Measurements from ENCODE around the gene TRIM36.

Gene TRIM36

DNA sequence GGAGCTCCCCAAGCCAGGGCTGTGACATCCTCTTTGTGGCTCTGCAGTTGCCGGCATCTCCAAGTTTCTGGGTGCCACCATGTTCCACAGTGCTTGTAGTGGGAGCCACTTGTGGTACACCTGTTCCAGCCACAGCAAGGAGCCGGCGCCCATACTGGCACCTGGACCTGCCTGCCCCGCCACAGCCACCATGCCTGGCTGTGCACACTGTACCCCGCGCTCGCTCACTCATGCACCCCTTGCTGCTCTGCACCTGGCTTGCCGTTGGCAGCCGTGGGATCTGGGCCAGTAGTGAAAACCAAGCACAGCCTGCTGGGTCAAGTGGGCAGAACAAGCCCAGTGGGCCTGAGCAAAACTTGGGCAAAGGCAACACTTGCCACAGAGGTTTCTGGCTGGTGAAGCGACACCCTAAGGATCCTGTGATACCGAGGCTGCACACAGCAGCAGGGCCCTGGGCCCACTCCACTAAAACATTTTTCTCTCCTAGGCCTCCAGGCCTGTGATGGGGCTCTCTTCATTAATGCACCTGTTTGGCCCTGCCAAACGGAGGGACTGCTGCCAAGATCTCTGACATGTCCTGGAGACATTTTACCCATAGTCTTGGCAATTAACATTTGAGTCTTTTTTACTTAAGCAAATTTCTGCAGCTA is 2.8 kb downstream of the TRIM36 start:
- no peak for DNase-seq (ENCODE audit: low spot score)

DNA sequence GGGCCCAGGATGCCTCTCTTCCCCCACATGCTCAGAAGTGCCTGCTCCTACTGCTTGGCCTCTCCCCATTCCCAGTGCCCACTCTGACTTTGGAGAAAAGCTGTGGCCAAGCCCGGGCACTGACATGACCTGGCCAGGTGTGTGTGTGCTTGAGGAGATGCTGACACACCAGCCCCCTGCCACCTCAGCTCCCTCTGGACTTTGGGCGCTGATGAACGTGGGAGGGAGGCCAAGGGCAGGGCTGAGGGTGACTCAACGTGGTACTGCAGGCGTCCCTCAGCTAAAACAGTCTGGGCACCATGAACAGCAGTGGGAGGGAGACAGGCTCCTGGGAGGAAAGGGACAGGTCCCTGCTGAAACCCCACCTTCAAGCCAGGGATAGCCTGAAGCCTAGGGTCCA is 3.9 kb downstream of the TRIM36 start:
- DNase-seq (ENCODE audit: low spot score) = no peak

DNA sequence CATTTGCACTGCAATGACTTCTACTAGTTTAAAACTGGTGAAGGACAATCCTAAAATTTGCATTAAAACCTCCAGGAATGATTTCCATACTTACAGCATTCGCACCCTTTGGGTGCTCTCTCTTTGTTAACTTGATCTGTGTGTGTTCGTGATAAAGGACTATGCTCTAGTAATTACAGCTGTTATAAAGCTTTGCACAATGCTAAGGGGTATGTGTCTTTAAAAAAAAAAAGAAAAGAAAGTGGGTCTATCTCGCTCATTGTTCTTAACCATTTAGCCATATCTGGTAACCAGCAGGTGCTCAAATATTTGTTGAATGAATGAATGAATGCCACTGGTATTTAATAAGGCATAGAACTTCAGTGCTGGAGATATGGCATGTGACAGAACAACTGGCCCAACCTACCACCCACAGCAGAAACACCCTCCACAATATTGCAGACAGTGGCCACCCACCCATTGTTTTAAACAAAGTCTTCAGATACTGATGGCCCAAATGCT is 8.7 kb downstream of the TRIM36 start:
- DNase-seq (ENCODE audit: low spot score) = no peak

DNA sequence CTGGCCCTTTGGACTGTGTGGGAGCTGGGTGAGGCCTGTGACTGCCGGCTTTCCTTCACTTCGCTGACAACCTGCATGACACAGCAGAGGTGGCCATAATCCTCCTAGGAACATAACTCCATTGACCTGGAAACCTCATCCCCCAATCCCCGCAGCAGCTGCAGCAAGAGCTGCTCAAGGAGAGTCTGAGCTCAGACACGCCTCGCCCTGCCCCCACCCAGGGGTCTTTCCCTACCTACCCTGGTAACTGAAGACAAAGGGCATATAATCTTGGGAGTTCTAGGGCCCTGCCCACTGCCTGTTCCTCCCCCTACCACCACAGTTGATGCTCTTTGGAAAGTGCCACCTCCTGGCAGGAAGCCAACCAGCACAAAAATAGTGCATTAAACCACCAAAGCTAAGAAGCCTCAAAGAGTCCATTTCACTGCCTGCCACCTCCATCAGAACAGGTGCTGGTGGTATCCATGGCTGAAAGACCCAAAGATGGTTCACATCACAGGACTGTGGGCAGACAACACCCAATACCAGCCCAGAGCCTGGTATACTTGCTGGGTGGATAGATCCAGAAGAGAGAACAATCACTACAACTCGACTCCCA is 18.4 kb downstream of the TRIM36 start:
- no peak for DNase-seq (ENCODE audit: low spot score)

DNA sequence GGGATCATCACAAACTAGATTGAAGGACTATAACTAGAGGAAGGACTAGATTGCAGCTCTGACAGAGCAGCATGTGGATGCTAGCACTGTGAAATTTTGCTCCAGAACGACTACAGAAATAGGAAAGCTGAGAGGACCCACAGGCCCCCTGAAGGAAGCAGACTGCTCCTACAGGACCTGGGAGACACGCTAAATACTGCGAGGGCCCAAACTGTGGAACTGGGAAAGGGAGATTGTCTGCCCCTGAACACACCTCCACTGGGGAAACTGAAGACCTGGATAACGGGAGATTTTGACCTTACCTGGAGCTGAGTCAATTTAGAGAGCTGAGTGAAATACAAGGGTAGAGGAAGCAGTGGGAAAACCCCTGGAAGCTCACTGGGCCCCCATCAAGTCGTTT is 19.2 kb downstream of the TRIM36 start:
- no peak for DNase-seq (ENCODE audit: low spot score)

DNA sequence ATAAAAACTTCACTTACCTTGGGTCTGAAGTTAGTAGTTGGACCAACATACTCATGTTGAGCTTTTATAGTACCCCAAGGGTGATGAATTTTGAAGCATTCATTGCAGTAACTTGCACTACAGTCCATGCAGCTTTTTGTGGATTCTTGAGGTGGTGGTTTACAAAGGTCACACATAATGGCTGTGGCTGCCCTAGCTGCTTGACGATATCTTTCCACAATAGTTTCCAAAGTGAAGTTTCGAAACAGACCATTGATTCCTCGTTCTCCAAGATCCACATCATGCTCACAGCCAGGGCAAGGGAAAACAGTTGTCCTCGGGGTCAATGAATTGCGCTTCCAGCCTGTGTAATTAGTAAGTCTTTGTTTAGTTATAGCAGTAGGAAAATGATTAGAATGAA is 22.7 kb downstream of the TRIM36 start:
- no peak for DNase-seq (ENCODE audit: low spot score)

DNA sequence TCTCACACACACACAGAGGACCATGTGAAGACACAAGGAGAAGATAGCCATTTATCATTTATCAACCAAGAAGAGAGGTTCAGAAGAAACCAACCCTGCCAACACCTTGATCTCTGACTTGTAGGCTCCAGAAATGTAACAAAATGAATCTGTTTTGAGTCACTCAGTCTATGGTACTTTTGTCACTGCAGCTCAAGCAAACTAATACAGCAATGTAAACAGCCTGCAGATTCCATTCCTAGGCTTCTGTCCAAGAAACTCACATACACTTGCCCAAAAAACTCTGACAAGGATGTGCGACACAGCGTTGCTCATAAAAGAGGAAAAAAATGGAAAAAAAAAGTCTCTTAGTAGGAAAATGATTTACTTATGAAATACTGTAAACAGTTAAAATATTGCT is 33.4 kb downstream of the TRIM36 start:
- no peak for DNase-seq (ENCODE audit: low spot score)

DNA sequence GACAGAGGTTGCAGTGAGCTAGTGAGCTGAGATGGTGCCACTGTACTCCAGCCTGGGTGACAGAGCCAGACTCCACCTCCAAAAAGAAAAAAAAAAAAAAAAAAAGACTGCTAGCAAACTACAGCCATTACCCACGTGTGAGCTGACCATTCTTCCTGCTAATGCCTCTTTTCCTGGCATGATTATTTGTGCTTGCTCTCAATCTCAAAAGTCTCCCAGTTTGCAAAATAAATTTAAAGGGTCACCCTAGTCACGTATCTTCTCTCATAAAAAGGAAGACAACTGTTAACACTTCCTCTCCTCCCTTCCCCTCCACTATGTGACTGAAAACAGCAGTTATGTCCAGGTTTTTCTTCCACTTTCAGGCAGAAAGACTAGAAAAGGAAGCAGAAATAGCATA is 37.2 kb downstream of the TRIM36 start:
- no peak for DNase-seq (ENCODE audit: low spot score)

DNA sequence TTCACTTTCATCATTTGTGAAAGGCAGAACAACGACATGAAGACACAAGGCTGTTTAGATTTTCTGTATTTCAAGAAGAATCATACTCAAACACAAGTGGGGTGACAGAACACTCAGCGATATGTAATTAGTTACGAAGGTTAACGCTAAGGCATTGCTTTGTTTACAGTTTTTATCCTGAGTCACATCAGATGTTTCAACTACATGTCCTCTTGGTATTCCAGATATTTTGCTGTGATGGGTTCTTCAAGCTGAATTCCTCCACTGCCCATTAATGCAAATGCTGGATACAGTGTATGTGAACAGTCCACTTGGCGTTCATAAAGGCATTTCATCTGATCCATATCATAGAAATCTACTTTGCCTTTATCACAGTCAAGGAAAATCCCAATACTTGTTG is 43.4 kb downstream of the TRIM36 start:
- no peak for DNase-seq (ENCODE audit: low spot score)

DNA sequence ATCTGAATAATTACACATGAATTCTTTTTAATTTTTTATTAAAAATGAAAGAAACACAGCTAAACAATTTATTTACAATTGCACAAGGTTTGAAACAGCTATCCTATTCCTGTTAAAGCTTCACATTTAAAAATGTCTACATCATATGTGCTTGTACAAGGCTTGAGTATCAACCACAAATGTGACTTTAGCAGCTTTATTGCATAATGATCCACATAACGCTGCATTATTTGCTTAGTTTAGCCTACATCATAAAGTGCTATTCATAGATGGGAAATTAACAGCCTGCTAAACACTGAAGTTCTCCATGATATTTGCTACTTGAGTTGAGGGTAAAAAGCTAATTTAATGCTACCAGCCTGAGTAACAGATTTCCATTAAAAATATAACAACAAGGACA is 45.0 kb downstream of the TRIM36 start:
- DNase-seq (ENCODE audit: low spot score) = no peak

DNA sequence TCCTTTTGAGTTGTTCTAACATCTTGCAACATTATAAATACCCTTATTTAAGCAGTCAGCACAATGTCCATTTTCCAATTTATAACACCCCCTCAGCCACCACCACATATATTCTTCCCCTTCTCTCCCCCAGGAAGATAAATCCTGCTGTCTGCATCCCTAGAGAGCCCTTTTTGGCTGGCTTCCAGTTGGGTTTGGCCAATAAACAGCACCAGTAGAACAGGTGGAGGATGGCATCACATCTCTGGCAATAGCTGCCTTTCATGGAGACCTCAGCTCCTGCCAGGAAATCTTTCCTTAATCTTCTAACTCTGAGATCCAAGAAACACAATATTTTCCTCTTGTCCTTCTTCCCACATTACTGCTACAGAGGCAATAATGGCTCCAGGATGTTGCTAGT is 53.7 kb downstream of the TRIM36 start:
- no peak for DNase-seq (ENCODE audit: low spot score)

DNA sequence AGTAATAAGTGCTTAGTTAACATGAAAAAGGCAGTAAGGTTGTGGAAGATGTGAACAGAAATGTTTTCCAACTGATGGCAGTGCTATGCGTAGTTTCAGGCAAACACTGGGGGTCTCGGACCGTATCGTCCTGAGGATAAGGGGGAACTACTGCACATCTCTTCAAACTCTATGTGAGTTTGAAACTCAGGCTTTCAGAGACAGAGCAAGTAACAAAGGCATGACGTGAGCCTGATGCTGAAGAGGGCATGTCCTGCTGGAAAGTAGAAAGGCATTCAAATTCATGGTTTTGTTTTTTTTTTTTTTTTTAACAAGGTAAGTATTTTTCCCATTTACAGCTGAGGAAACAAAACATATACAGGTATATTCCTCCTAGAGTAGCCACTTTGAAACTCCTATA is 59.9 kb downstream of the TRIM36 start:
- DNase-seq (ENCODE audit: low spot score) = no peak

DNA sequence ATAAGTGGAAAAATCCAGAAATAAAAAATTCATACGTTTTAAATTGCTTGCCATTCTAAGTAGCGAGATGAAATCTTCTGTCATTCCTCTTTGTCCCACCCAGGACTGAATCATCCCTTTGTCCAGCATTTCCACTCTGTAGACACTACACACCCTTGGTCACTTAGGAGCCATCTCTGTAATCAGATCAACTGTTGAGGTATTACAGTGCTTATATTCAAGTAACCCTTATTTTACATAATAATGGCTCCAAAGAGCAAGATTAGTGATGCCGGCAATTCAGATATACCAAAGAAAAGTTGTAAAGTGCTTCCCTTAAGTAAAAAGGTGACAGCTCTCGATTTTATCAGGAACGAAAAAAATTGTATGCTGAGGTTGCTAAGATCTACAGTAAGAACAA is 60.4 kb downstream of the TRIM36 start:
- no peak for DNase-seq (ENCODE audit: low spot score)

DNA sequence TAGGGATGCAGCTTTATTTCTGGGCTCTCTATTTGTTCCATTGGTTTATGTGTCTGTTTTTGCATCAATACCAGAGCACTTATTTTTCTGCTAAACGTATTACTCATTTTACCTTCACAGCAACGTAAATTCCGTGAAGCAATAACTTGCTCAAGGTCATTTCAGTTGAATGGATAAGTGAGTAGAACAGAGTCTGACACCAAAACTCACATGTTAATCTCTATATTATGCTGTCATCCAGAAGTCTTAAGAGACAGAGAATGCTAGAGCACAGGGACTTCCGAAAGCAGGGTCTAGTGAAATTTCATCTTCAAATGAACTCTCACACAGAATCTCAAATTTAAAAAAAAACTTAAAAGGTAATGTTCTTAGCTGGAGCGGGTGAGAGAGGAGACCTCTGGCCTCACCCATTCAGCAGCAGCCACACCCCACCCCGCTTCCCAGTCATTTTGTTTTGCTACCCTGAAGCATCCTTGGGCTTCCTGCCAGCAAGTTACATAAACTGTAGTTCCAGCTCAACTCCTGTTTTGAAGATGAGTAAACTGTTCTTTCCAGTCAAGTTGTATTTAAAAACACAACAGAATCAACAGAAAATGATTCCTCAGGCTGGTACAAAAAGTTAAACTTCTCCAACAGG is 69.3 kb downstream of the TRIM36 start:
- no peak for DNase-seq (ENCODE audit: low spot score)

DNA sequence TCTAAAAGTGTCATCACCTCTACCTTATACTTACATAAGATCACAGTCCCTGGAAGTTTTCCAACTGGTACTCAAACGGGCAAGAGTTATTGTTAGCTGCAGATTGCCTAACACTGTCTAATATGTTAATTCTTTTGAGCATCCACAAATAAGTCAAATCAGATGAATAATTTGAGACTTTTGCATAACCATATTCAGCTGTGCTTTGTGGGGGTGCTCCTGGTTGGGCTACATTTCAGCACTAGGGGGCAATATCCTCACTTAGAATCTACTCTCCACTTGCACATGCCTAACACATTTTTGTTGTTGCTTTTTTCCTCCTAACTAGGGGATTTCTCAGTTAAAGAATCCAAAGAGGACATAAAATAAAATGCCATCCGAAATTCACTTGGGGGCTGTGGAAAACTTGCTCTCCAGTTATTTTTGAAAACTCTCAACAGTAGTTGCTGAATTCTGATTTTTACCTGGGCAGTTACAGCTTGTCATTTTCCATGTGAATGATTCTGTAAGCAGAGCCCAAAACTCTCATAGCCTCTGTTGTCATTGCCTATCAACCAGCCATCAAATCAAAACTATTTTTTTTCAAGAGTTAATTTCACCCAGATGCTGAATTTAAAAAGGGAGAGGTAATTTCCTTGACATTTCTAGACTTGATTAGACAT is 71.5 kb downstream of the TRIM36 start:
- peak; percentile 81 for DNase-seq (ENCODE audit: low spot score)

DNA sequence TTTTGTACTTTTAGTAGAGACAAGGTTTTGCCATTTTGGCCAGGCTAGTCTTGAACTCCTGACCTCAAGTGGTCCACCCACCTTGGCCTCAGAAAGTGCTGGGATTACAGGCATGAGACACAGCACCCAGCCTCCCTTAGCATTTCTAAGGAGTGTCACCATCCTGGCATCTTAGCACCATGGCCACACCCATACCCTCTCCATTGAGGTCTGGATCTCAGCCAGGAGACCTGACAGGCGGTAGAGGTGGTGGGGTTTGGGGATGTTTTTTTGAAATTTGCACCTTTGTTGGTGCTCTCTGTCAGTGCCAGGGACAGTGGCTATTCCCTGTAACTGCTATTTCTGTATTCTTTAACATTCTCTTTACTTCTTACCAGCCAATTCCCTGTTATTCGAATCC is 72.5 kb downstream of the TRIM36 start:
- no peak for DNase-seq (ENCODE audit: low spot score)

DNA sequence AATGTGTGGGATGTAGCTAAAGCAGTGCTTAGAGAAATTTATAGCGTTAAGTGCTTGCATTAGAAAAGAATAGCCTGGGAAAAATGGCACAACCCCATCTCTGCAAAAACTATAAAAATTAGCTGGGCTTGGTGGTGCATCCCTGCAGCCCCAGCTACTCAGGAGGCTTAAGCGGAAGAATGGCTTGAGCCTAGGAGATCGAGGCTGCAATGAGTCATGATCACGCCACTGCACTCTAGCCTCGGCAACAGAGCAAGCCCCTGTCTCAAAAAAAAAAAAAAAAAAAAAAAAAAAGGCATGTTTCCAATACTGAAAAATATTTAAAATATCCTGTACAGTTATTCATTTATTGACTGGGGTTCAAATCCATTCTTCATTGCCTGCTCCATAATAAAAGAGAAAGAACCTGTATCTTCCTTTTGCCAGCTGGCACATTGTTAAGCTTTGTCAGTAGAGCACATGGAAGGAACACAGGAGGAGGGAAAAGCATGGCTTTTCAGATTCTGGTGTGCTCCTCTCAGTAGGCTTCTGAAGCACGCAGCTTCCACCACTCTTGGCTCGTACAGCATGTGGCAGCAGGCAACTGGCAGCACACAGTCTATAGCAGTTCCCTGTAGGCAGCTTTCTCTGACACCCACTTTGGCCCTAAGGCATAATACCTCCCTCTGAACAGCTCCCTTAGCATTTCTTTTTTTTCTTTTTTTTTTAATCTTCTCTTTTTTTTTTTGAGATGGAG is 73.5 kb downstream of the TRIM36 start:
- peak; percentile 9 for DNase-seq (ENCODE audit: low spot score)

DNA sequence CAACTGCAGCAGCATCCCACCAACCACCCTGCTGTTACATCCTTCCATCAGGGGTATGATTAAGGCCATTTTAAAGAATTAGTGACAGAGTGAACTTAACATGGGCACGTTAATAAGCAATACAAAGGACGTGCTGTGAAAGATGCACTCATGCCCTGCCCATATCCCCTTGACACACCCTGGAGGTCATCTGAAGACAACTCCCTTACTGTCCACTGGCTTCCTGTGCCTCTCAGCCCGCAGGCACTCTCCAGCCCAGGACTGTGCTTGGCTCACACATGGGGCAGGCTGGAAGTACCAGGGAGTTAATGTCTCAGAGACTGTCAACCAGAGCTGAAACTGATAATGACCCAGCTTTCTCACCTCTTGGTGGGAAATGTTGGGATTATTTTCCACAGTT is 81.8 kb downstream of the TRIM36 start:
- DNase-seq (ENCODE audit: low spot score) = no peak

DNA sequence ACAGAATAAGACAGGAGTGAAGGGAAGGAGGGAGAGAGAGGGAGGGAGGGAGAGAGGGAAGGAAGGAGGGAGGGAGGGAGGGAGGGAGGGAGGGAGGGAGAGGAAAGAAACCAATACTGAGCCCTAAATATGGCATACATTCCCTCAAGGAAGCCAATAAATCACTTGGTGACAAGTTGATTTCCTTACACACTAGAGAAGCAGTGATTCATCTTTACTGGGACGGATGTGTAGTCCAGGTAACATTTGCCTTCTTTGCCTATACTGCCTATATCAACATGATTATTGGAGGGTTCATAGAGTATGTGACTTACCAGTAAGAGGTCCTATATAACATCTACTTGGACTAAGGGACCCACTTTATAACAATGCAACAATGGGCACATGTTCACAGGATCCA is 83.2 kb downstream of the TRIM36 start:
- DNase-seq (ENCODE audit: low spot score) = no peak

DNA sequence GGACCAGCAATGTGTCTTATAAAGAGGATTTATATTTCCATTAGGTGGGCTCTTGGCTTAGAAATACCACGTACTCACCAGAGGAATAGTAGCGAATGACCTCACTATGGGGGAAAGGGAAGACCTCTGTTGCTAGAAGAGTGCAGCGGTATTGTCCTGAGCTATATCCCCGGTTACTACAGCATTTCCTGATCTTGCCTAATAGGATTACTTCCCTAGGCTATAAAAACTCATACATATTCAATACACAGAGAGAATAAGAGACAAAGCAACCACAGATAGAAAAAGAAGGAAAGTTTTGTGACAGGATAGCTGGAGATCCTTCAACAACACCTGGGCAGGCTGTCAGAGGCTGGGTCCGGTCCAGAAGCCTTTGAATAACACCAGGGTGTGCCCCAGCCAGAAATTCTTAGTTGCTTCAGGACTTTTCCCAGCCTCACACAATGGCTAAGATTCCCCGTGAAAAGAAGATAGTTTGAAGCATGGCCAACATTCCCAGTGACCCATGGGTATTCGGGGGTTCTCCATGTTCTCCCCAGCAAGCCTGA is 85.4 kb downstream of the TRIM36 start:
- no peak for DNase-seq (ENCODE audit: low spot score)

DNA sequence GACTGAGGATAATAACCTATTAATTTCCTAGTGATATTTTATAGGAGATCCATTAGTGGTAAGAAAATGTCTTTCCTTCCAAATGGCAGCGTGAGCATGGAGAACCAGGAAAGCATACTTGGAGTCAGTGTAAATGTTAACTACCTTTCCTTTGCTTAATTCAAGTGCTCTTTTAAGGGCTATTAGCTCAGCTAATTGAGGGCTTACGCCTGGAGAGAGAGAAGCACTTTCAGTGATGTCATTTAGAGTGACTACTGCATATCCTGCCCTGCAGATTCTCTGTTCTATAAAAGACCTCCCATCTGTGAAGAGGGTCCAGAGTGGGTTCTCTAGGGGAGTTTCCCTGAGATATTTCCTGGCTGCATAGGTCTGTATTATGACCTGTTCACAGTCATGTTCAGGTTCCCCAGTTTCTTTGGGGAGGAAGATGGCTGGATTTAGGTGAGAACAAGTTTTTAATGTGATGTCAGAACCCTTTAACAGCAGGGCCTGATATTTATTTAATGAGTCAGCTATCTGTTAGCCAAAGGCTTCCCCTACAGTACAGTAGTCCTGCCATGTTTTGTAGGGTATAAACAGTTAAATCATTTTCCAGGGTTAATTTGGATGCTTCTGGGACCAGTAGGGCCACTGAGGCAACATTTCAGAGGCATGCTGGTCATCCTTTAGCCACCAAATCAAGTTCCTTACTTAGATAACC is 89.6 kb downstream of the TRIM36 start:
- DNase-seq (ENCODE audit: low spot score) = no peak

Data from NAMALWA (cell line).